Parathyroid adenoma (tissue), 2 donors: ENCODE measurements around the gene PTS.
A peak's percentile ranks its signal among the peaks of the same experiment; 100 is the strongest.

ENCODE experiments used
- H2AFZ ChIP-seq: fragments of 300-600 bp; sonication (generic); one replicate; pipeline ENCODE4 v1.7.0; 2017; ENCODE audit warnings: antibody characterized with exemption, mild to moderate bottlenecking
- H3K27ac ChIP-seq: fragments of 300-600 bp; sonication (generic); one replicate; pipeline ENCODE4 v1.7.0; 2017
- H3K27me3 ChIP-seq: fragments of 300-600 bp; sonication (generic); one replicate; pipeline ENCODE4 v1.7.0; 2017; ENCODE audit warnings: low read length; ENCODE audit not compliant: control insufficient read depth, insufficient read depth
- H3K36me3 ChIP-seq: fragments of 300-600 bp; sonication (generic); one replicate; pipeline ENCODE4 v1.7.0; 2017; ENCODE audit warnings: low read length; ENCODE audit not compliant: control insufficient read depth, insufficient read depth
- H3K4me1 ChIP-seq: fragments of 300-600 bp; sonication (generic); one replicate; pipeline ENCODE4 v1.7.0; 2017; ENCODE audit warnings: control low read depth
- H3K4me2 ChIP-seq: fragments of 300-600 bp; sonication (generic); one replicate; pipeline ENCODE4 v1.7.0; 2017; ENCODE audit warnings: low read length
- H3K4me3 ChIP-seq: fragments of 300-600 bp; sonication (generic); one replicate; pipeline ENCODE4 v1.7.0; 2017; ENCODE audit warnings: low read depth, low read length
- H3K79me2 ChIP-seq: fragments of 300-600 bp; sonication (generic); one replicate; pipeline ENCODE4 v1.7.0; 2017; ENCODE audit warnings: control low read depth
- H3K9ac ChIP-seq: fragments of 300-600 bp; sonication (generic); one replicate; pipeline ENCODE4 v1.7.0; 2017; ENCODE audit warnings: mild to moderate bottlenecking
- H3K9me3 ChIP-seq: fragments of 300-600 bp; sonication (generic); one replicate; pipeline ENCODE4 v1.7.0; 2017; ENCODE audit warnings: low read length; ENCODE audit not compliant: control insufficient read depth
- CTCF ChIP-seq: fragments of 300-600 bp; sonication (generic); IDR thresholded peaks from one replicate; pipeline ENCODE4 v1.7.0; 2017; ENCODE audit warnings: antibody characterized with exemption, mild to moderate bottlenecking
- donor health status: primary hyperparathyroidism.

The PTS gene

DNA sequence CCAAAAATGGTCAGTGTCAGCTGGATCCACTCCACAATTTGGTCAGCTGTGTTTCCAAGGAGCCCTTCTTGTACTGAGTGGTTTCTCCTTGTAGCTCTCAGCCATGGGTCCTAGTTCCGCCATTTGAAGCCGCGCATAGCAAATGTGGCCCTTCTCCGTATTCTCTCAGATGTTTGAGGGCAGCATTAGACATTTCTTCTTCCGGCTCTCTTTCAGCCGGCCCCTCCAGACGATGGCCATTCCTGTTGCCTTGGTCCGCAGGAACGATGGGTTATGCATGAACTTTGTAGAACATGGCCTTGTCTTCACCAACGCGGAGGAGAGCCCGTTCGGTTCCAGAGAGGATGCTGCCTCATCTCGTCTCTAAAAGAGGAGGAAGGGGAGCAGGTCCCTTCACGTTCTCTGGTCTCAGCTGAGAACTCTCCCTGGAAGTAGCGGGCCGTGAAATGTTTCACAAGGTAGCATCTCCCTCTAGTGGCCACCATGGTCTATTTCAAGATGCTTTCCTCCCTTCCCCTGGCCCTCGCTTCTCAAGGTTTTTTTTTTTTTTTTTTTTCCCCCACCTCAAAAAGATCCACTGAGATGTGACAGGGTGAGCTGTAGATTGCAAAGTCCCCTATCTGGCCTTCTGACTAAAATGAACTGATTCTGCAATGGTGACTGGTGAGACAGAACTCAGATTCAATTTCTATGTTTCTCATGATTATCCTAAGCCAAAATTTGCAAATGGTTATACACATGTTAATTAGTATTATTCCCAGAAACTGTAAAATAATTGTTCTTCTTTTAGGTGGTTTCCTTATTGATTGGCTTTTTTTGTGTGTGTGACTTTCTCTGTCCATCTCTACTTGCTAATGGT lies 54.3 kb downstream of the PTS start:
- no peaks in the 10 kb centered on the region for H3K27me3 ChIP-seq
- H3K36me3 ChIP-seq: no peaks in the 10 kb centered on the region
- H3K4me2 ChIP-seq: peak overlapping the region; percentile 90
- H3K9ac ChIP-seq: no peak overlapping the region
- H3K79me2 ChIP-seq: no peaks in the 10 kb centered on the region
- no peaks in the 10 kb centered on the region for H3K4me1 ChIP-seq
- H2AFZ ChIP-seq: peak overlapping the region; percentile 93
- no peaks in the 10 kb centered on the region for H3K9me3 ChIP-seq
- H3K27ac ChIP-seq: no peak overlapping the region
- TF ChIP-seq CTCF: peak; percentile 49
- peak overlapping the region; percentile 47 for H3K4me3 ChIP-seq

- Histone ChIP-seq H3K79me2 (no peaks in the 10 kb centered on the region), H3K27me3 (no peaks in the 10 kb centered on the region), H3K4me3 (no peak overlapping the region), H3K36me3 (no peaks in the 10 kb centered on the region), H3K27ac (no peak overlapping the region), H3K4me2 (no peak overlapping the region), H3K9ac (no peak overlapping the region), H3K9me3 (no peaks in the 10 kb centered on the region), H2AFZ (no peak overlapping the region), H3K4me1 (no peaks in the 10 kb centered on the region)
- no peak for TF ChIP-seq CTCF
These were observed 55.5 kb downstream of the PTS start for GRCh38 chr11:112281726-112282125.
